HUES48 (cell line): ENCODE results near the gene MXI1.

Experiments
- H3K27ac ChIP-seq: one replicate; pipeline ENCODE4 v1.7.0; 2013; ENCODE audit warnings: low read depth, low read length, inconsistent platforms
- H3K27me3 ChIP-seq: 2 replicates; pipeline ENCODE4 v1.6.1; 2013; ENCODE audit warnings: mild to moderate bottlenecking, low read length; ENCODE audit not compliant: control insufficient read depth, insufficient read depth
- H3K36me3 ChIP-seq: 2 replicates; pipeline ENCODE4 v1.6.1; 2013; ENCODE audit warnings: low read length; ENCODE audit not compliant: control insufficient read depth, insufficient read depth
- H3K4me1 ChIP-seq: 2 replicates; pipeline ENCODE4 v1.6.1; 2013; ENCODE audit warnings: mild to moderate bottlenecking, low read length; ENCODE audit not compliant: control insufficient read depth, insufficient read depth
- H3K4me3 ChIP-seq: 2 replicates; pipeline ENCODE4 v1.5.1; 2013; ENCODE audit warnings: mild to moderate bottlenecking, low read depth, low read length
- H3K9ac ChIP-seq: 2 replicates; pipeline ENCODE4 v1.6.1; 2013; ENCODE audit warnings: mild to moderate bottlenecking, low read depth, low read length, moderate library complexity
- H3K9me3 ChIP-seq: 2 replicates; pipeline ENCODE4 v1.6.1; 2013; ENCODE audit warnings: low read length; ENCODE audit not compliant: control insufficient read depth, insufficient read depth

MXI1 gene

DNA sequence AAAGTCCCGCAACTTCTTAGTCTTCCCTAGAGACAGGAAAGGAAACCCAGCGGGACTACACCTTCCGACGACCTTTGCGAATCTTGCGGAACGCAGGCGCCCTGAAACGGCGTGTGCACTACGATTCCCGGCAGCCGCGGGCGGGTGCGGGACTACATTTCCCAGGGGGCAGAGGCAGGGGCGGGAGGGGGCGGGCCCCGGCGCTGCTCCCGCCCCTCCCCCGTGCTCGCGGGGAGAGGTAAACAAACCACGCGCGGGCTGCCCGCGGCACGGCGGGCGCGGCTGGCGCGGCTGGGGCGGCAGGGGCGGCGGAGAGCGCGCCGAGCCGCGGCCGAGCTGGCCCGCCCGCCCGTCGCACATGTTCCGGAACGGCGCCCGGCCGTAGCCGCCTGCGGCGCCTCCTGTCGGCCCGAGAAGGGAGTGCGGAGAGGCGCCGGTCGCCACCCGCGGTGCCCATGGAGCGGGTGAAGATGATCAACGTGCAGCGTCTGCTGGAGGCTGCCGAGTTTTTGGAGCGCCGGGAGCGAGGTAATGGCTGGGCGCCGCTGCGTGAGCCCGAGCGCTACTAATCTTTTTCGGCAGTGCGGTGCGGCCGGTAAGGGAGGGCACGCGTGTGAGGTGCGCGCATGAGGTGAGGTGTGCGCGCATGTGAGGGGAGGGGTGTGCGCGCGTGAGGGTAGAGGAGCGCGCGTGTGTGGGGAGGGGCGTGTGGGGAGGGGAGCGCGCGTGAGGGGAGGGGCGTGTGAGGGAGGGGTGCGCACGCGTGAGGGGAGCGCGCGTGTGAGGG is 18.5 kb downstream of the MXI1 start:
- Histone ChIP-seq H3K4me3 (peak overlapping the region; percentile 76), H3K27me3 (peaks cover 20% of the 10 kb centered on the region), H3K27ac (peak overlapping the region; percentile 73), H3K9me3 (no peaks in the 10 kb centered on the region), H3K9ac (peak overlapping the region; percentile 47; the same call in 1 of the 2 replicates), H3K4me1 (peaks cover 24% of the 10 kb centered on the region), H3K36me3 (no peaks in the 10 kb centered on the region)

GRCh38 chr10:110226543-110226925 is 19.1 kb downstream of the MXI1 start:
- H3K9ac ChIP-seq: no peak overlapping the region
- peaks cover 18% of the 10 kb centered on the region for H3K4me1 ChIP-seq
- H3K27me3 ChIP-seq: peaks cover 15% of the 10 kb centered on the region
- no peaks in the 10 kb centered on the region for H3K36me3 ChIP-seq
- peak overlapping the region; percentile 76; the same call in 1 of the 2 replicates for H3K4me3 ChIP-seq
- H3K27ac ChIP-seq: peak overlapping the region; percentile 73
- no peaks in the 10 kb centered on the region for H3K9me3 ChIP-seq

GRCh38 chr10:110226926-110227641 is 19.7 kb downstream of the MXI1 start:
- H3K27me3 ChIP-seq: peaks cover 10% of the 10 kb centered on the region
- H3K9me3 ChIP-seq: no peaks in the 10 kb centered on the region
- peaks cover 13% of the 10 kb centered on the region for H3K4me1 ChIP-seq
- H3K4me3 ChIP-seq: peak overlapping the region; percentile 54
- no peaks in the 10 kb centered on the region for H3K36me3 ChIP-seq
- no peak overlapping the region for H3K27ac ChIP-seq
- H3K9ac ChIP-seq: no peak overlapping the region

DNA sequence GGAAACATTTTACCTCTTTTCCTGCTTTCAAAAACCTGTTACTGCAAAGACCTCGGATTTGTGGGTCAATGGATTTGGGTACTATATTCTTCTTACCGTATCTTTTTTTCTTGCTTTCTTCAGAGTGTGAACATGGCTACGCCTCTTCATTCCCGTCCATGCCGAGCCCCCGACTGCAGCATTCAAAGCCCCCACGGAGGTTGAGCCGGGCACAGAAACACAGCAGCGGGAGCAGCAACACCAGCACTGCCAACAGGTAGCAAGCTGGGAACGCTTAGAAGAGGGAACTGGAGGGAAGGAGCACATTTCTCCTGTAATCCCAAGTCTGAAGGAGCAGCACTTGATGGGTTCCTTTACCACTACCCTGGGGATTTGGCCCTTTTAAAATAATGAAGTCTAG is 20.7 kb downstream of the MXI1 start:
- no peak overlapping the region for H3K9ac ChIP-seq
- H3K4me3 ChIP-seq: no peak overlapping the region; the same call in 1 of the 2 replicates
- H3K36me3 ChIP-seq: no peaks in the 10 kb centered on the region
- H3K27ac ChIP-seq: no peak overlapping the region
- no peaks in the 10 kb centered on the region for H3K9me3 ChIP-seq
- H3K4me1 ChIP-seq: 0 out of 2 replicates have a peak, but pooled peaks cover 3% of the 10 kb centered on the region
- 0 out of 2 replicates have a peak, but pooled peaks cover under 1% of the 10 kb centered on the region for H3K27me3 ChIP-seq

DNA sequence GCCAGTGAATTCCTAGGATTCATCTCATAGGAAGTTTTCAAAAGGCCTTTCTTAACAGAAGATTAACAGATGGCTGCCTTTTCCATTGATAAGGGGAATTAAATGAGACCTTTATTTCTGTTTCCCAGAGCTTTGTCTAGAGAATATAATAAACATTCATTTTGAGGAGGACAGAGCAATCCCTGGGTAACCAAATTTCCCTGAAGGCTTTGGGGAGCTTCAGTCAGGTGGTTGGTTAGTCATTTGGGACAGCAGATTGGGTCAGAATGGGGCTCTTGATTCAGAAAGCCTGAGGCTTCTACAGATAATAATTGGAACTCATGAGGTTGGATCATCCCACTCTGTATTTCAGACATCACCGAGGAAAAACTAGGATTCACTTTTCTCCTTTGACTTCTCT is 21.8 kb downstream of the MXI1 start:
- 0 out of 2 replicates have a peak, but pooled peaks cover 3% of the 10 kb centered on the region for H3K4me1 ChIP-seq

GRCh38 chr10:110233846-110234245 is 26.4 kb downstream of the MXI1 start:
- no peak overlapping the region for H3K27ac ChIP-seq
- H3K36me3 ChIP-seq: no peaks in the 10 kb centered on the region
- H3K4me3 ChIP-seq: no peak overlapping the region
- H3K27me3 ChIP-seq: no peaks in the 10 kb centered on the region
- H3K4me1 ChIP-seq: no peaks in the 10 kb centered on the region
- H3K9ac ChIP-seq: no peak overlapping the region
- no peaks in the 10 kb centered on the region for H3K9me3 ChIP-seq

More for the DNA sequence above, 21.8 kb downstream of the MXI1 start:
- Histone ChIP-seq H3K36me3 (no peaks in the 10 kb centered on the region), H3K27ac (no peak overlapping the region), H3K9ac (no peak overlapping the region), H3K4me3 (no peak overlapping the region), H3K27me3 (no peaks in the 10 kb centered on the region), H3K9me3 (no peaks in the 10 kb centered on the region)

- H3K27ac ChIP-seq: no peak overlapping the region
- H3K4me1 ChIP-seq: 0 out of 2 replicates have a peak, but pooled peaks cover 4% of the 10 kb centered on the region
- H3K9me3 ChIP-seq: no peaks in the 10 kb centered on the region
- no peaks in the 10 kb centered on the region for H3K36me3 ChIP-seq
- H3K27me3 ChIP-seq: no peaks in the 10 kb centered on the region
- no peak overlapping the region for H3K9ac ChIP-seq
- H3K4me3 ChIP-seq: no peak overlapping the region
Measured at GRCh38 chr10:110237894-110238480, 30.6 kb downstream of the MXI1 start.

DNA sequence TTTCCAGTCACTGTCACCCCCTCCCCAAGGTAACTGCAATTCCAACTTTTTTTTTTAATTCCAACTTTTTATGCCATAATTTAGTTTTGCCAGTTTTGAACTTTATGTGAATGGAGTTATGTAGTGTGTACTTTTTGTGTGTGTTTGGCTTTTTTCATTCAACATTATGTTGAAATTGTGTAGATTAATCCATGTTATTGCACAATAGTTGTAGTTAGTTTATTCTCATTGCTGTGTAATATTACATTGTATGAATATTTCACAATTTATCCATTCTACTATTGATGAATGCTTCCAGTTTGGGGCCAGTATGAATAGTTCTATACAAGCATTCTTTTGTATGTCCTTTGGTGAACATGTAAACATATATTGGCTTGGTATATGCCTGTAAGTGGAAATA is 32.5 kb downstream of the MXI1 start:
- no peak overlapping the region for H3K4me3 ChIP-seq
- H3K36me3 ChIP-seq: no peaks in the 10 kb centered on the region
- H3K27me3 ChIP-seq: no peaks in the 10 kb centered on the region
- no peaks in the 10 kb centered on the region for H3K9me3 ChIP-seq
- no peak overlapping the region for H3K27ac ChIP-seq
- no peak overlapping the region for H3K9ac ChIP-seq
- H3K4me1 ChIP-seq: peaks cover 16% of the 10 kb centered on the region; the same call in 1 of the 2 replicates

GRCh38 chr10:110241407-110241806 is 34.0 kb downstream of the MXI1 start:
- Histone ChIP-seq H3K27me3 (no peaks in the 10 kb centered on the region), H3K4me3 (no peak overlapping the region), H3K9ac (no peak overlapping the region), H3K4me1 (peaks cover 21% of the 10 kb centered on the region; the same call in 1 of the 2 replicates), H3K9me3 (no peaks in the 10 kb centered on the region), H3K27ac (no peak overlapping the region), H3K36me3 (no peaks in the 10 kb centered on the region)

DNA sequence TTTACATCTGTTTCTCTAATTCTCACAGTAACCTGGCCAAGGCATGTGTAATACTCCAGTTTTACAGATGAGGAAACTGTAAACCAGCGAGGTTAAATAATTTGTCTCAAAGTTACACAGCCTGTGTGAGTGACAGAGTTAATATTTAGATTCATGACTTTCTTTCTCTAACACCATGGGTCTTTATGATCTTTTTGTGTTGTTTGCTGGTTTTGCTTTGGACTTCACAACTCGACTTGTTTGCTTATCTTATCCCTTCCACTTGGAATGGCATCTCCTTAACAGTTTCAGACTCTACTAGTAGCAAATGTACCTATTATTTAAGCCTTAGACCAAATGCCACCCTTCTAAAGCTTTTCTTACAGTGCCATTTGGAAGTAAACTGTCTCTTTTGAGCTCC is 34.4 kb downstream of the MXI1 start:
- Histone ChIP-seq H3K9me3 (no peaks in the 10 kb centered on the region), H3K9ac (no peak overlapping the region), H3K4me3 (no peak overlapping the region), H3K27ac (no peak overlapping the region), H3K36me3 (no peaks in the 10 kb centered on the region), H3K27me3 (no peaks in the 10 kb centered on the region), H3K4me1 (peaks cover 21% of the 10 kb centered on the region; the same call in 1 of the 2 replicates)

GRCh38 chr10:110242511-110242910 is 35.1 kb downstream of the MXI1 start:
- no peak overlapping the region for H3K4me3 ChIP-seq
- no peak overlapping the region for H3K27ac ChIP-seq
- H3K27me3 ChIP-seq: no peaks in the 10 kb centered on the region
- peaks cover 21% of the 10 kb centered on the region; the same call in 1 of the 2 replicates for H3K4me1 ChIP-seq
- no peaks in the 10 kb centered on the region for H3K36me3 ChIP-seq
- no peak overlapping the region for H3K9ac ChIP-seq
- H3K9me3 ChIP-seq: no peaks in the 10 kb centered on the region
